ENCODE measurements around the gene KRTAP16-1.

The KRTAP16-1 gene

GRCh38 chr17:41340494-41340893 lies 31.4 kb upstream of the KRTAP16-1 start:
- peaks cover 5% of the 10 kb centered on the region for H3K27me3 ChIP-seq
- no peaks in the 10 kb centered on the region for H3K9me3 ChIP-seq
- no peaks in the 10 kb centered on the region for H3K36me3 ChIP-seq
- H3K27ac ChIP-seq, result no peak overlapping the region
- H3K4me3 ChIP-seq (ENCODE audit: low read depth in 1 of 2, low read length in 1 of 2), result no peak overlapping the region
- no peak for TF ChIP-seq CTCF (IDR thresholded peaks at IDR 0.05)
- peaks cover 0 to 15% of the 10 kb centered on the region in 2 experiments for H3K4me1 ChIP-seq (ENCODE audit: control insufficient read depth in 1 of 2, insufficient read depth in 1 of 2, low read depth in 1 of 2, low read length in 1 of 2)

- Histone ChIP-seq H3K36me3 (no peaks in the 10 kb centered on the region), H3K27ac (peak overlapping the region; percentile 30), H3K9me3 (no peaks in the 10 kb centered on the region), H3K4me1 (ENCODE audit: control insufficient read depth in 1 of 2, insufficient read depth in 1 of 2, low read depth in 1 of 2, low read length in 1 of 2) (peaks cover 0 to 15% of the 10 kb centered on the region in 2 experiments), H3K27me3 (peaks cover 5% of the 10 kb centered on the region), H3K4me3 (ENCODE audit: low read depth in 1 of 2, low read length in 1 of 2) (no peak overlapping the region)
- no peak for TF ChIP-seq CTCF (IDR thresholded peaks at IDR 0.05)
Measured at GRCh38 chr17:41339571-41340172, 30.6 kb upstream of the KRTAP16-1 start.

GRCh38 chr17:41338961-41339485 lies 29.9 kb upstream of the KRTAP16-1 start:
- no peaks in the 10 kb centered on the region for H3K36me3 ChIP-seq
- no peak overlapping the region for H3K4me3 ChIP-seq (ENCODE audit: low read depth in 1 of 2, low read length in 1 of 2)
- H3K27ac ChIP-seq, result peak overlapping the region; percentile 30
- peaks cover 5% of the 10 kb centered on the region for H3K27me3 ChIP-seq
- TF ChIP-seq CTCF (IDR thresholded peaks at IDR 0.05), result no peak
- H3K4me1 ChIP-seq (ENCODE audit: control insufficient read depth in 1 of 2, insufficient read depth in 1 of 2, low read depth in 1 of 2, low read length in 1 of 2), result peaks cover 0 to 15% of the 10 kb centered on the region in 2 experiments
- H3K9me3 ChIP-seq, result no peaks in the 10 kb centered on the region

- Histone ChIP-seq H3K4me1 (ENCODE audit: control insufficient read depth in 1 of 2, insufficient read depth in 1 of 2, low read depth in 1 of 2, low read length in 1 of 2) (peaks cover 0 to 15% of the 10 kb centered on the region in 2 experiments), H3K9me3 (no peaks in the 10 kb centered on the region)
- TF ChIP-seq CTCF (IDR thresholded peaks at IDR 0.05), result no peak
Measured at GRCh38 chr17:41335747-41336146, 26.6 kb upstream of the KRTAP16-1 start.

GRCh38 chr17:41334385-41335305 lies 25.5 kb upstream of the KRTAP16-1 start:
- H3K27me3 ChIP-seq, result peaks cover 5% of the 10 kb centered on the region
- H3K36me3 ChIP-seq, result no peaks in the 10 kb centered on the region
- H3K4me1 ChIP-seq (ENCODE audit: control insufficient read depth in 1 of 2, insufficient read depth in 1 of 2, low read depth in 1 of 2, low read length in 1 of 2), result peaks cover 0 to 10% of the 10 kb centered on the region in 2 experiments

More at GRCh38 chr17:41335747-41336146, 26.6 kb upstream of the KRTAP16-1 start:
- H3K36me3 ChIP-seq, result no peaks in the 10 kb centered on the region
- peaks cover 5% of the 10 kb centered on the region for H3K27me3 ChIP-seq
- no peak overlapping the region for H3K4me3 ChIP-seq (ENCODE audit: low read depth in 1 of 2, low read length in 1 of 2)
- H3K27ac ChIP-seq, result no peak overlapping the region

More at GRCh38 chr17:41334385-41335305, 25.5 kb upstream of the KRTAP16-1 start:
- no peak overlapping the region for H3K4me3 ChIP-seq (ENCODE audit: low read depth in 1 of 2, low read length in 1 of 2)
- TF ChIP-seq CTCF (IDR thresholded peaks at IDR 0.05), result no peak
- no peaks in the 10 kb centered on the region for H3K9me3 ChIP-seq
- H3K27ac ChIP-seq, result no peak overlapping the region
